HCT116 (cell line): ENCODE data around the gene LSS. TPM values are rescaled to one million over a fixed set of nuclear protein-coding genes. Genes with fewer than 3 reads are reported as not detected.

Source experiments
- ATAC-seq: fragments of 200-7000 bp; cut with Tn5 transposase; 2 replicates; pipeline ENCODE4 v1.9.1; 2020; ENCODE audit warnings: mild to moderate bottlenecking, moderate library complexity
- BruUV-seq: library from RNA; stranded (reverse); fragments of 400-500 nt; replicated peaks from 2 replicates; lab custom pipeline; 2021; lab: Mats Ljungman, UMichigan
- CTCF ChIA-PET: fragments of 300-600 bp; sonication (Branson Sonifier 250); formaldehyde crosslinking; loops from one replicate; lab custom pipeline; 2021; ENCODE audit warnings: antibody characterized with exemption; lab: Charles Lee
- POLR2A ChIA-PET: fragments of 300-600, 350-600 bp; sonication (Branson Sonifier 250); formaldehyde crosslinking; loops from one replicate; lab custom pipeline; 2021; ENCODE audit warnings: antibody characterized with exemption; lab: Charles Lee
- RAD21 ChIA-PET, 2 experiments: fragments of 300-600 bp; sonication (Branson Sonifier 250); formaldehyde crosslinking; loops; one replicate each; lab custom pipeline; 2023; ENCODE audit warnings: low total read pairs in 2 of 2; ENCODE audit not compliant: uncharacterized antibody in 2 of 2, unreplicated experiment in 2 of 2, low non-redundant PET in 1 of 2; lab: Charles Lee
- DNase-seq: peaks from one replicate; pipeline ENCODE4 v3.0.0-alpha.2; 2010; ENCODE audit warnings: low read depth, low spot score
- H2AFZ ChIP-seq: fragments of 200-600 bp; shearing (Covaris generic), sonication (generic); 2 replicates; pipeline ENCODE4 v1.6.1; 2017; ENCODE audit warnings: low read depth, mixed run types, mixed read lengths, antibody characterized with exemption, low read length; ENCODE audit not compliant: poor library complexity, severe bottlenecking
- H3K27ac ChIP-seq: 2 replicates; pipeline ENCODE4 v1.5.1; 2012; ENCODE audit warnings: low read depth, low read length
- H3K27me3 ChIP-seq: fragments of 200-600 bp; sonication (generic); 2 replicates; pipeline ENCODE4 v1.6.1; 2016; ENCODE audit warnings: mixed run types, low read length, mixed read lengths; ENCODE audit not compliant: insufficient read depth
- H3K36me3 ChIP-seq, 2 experiments: fragments of 200-500 bp in 1 of 2; fragments of 200-600 bp in 1 of 2; sonication (Bioruptor generic) in 1 of 2; sonication (generic) in 1 of 2; 2 replicates each; pipeline versions ENCODE4 v1.5.1 to v1.6.1; 2014 to 2016; ENCODE audit warnings: low read length in 2 of 2, inconsistent platforms in 1 of 2, mixed read lengths in 1 of 2, mixed run types in 1 of 2; ENCODE audit not compliant: insufficient read depth in 2 of 2, control insufficient read depth in 1 of 2
- H3K4me1 ChIP-seq, 2 experiments: fragments of 200-600 bp in 1 of 2; sonication (generic) in 1 of 2; 2 replicates each; pipeline versions ENCODE4 v1.5.1 to v1.6.1; 2012 to 2017; ENCODE audit warnings: low read length in 2 of 2, inconsistent platforms in 1 of 2, mild to moderate bottlenecking in 1 of 2, mixed read lengths in 1 of 2, mixed run types in 1 of 2, moderate library complexity in 1 of 2; ENCODE audit not compliant: insufficient read depth in 2 of 2, control insufficient read depth in 1 of 2
- H3K4me2 ChIP-seq: fragments of 200-600 bp; sonication (generic); 2 replicates; pipeline ENCODE4 v1.6.1; 2017; ENCODE audit warnings: mixed run types, low read length, mixed read lengths
- H3K4me3 ChIP-seq, 2 experiments: fragments of 200-600 bp in 1 of 2; sonication (generic) in 1 of 2; replicated peaks in 1 of 2; 2 replicates each; pipeline ENCODE4 v1.5.1; 2011 to 2016; ENCODE audit warnings: low read length in 2 of 2, control low read depth in 1 of 2, low read depth in 1 of 2, mild to moderate bottlenecking in 1 of 2, mixed read lengths in 1 of 2, mixed run types in 1 of 2
- H3K79me2 ChIP-seq: fragments of 200-600 bp; sonication (generic); 2 replicates; pipeline ENCODE4 v1.6.1; 2017; ENCODE audit warnings: mild to moderate bottlenecking, mixed run types, low read length, moderate library complexity, mixed read lengths; ENCODE audit not compliant: insufficient read depth
- H3K9ac ChIP-seq: fragments of 200-600 bp; sonication (generic); 2 replicates; pipeline ENCODE4 v1.6.1; 2016; ENCODE audit warnings: low read length, mixed read lengths
- H3K9me2 ChIP-seq: fragments of 200-600 bp; sonication (generic), shearing (Covaris generic); 2 replicates; pipeline ENCODE4 v1.6.1; 2017; ENCODE audit warnings: mixed run types, mild to moderate bottlenecking, moderate library complexity; ENCODE audit not compliant: insufficient read depth
- H3K9me3 ChIP-seq, 2 experiments: fragments of 200-500 bp in 1 of 2; fragments of 200-600 bp in 1 of 2; sonication (Bioruptor generic) in 1 of 2; sonication (generic) in 1 of 2; 2 replicates each; pipeline ENCODE4 v1.6.1; 2014 to 2017; ENCODE audit warnings: low read length in 2 of 2, mixed read lengths in 2 of 2, inconsistent platforms in 1 of 2, low read depth in 1 of 2, mild to moderate bottlenecking in 1 of 2, mixed run types in 1 of 2, moderate library complexity in 1 of 2; ENCODE audit not compliant: control insufficient read depth in 1 of 2, insufficient read depth in 1 of 2
- H4K20me1 ChIP-seq: fragments of 200-600 bp; sonication (generic), shearing (Covaris generic); 2 replicates; pipeline ENCODE4 v1.6.1; 2017; ENCODE audit warnings: mixed run types, mild to moderate bottlenecking, moderate library complexity; ENCODE audit not compliant: insufficient read depth
- CBX3 ChIP-seq: IDR thresholded peaks from 2 replicates; pipeline ENCODE4 v1.6.1; 2012; ENCODE audit warnings: low read depth
- CEBPB ChIP-seq: IDR thresholded peaks from 2 replicates; pipeline ENCODE4 v1.6.1; 2012; ENCODE audit warnings: low read depth
- EGR1 ChIP-seq: IDR thresholded peaks from 2 replicates; pipeline ENCODE4 v1.6.1; 2012; ENCODE audit warnings: low read depth
- ELF1 ChIP-seq: IDR thresholded peaks from 2 replicates; pipeline ENCODE4 v1.6.1; 2012; ENCODE audit warnings: low read depth, borderline replicate concordance
- EZH2 ChIP-seq: fragments of 200-600 bp; sonication (generic); IDR thresholded peaks from 2 replicates; pipeline ENCODE4 v1.6.1; 2017; ENCODE audit warnings: antibody characterized with exemption, mixed run types
- EZH2phosphoT487 ChIP-seq: fragments of 200-600 bp; IDR thresholded peaks from 2 replicates; pipeline ENCODE4 v1.6.1; 2018; ENCODE audit warnings: antibody characterized with exemption, borderline replicate concordance
- FOSL1 ChIP-seq: IDR thresholded peaks from 2 replicates; pipeline ENCODE4 v1.6.1; 2012; ENCODE audit warnings: low read depth
- JUND ChIP-seq: IDR thresholded peaks from 2 replicates; pipeline ENCODE4 v1.6.1; 2012
- SRF ChIP-seq: IDR thresholded peaks from 2 replicates; pipeline ENCODE4 v1.6.1; 2012; ENCODE audit warnings: low read depth
- TCF7L2 ChIP-seq: IDR thresholded peaks from 2 replicates; pipeline ENCODE4 v1.7.0; 2011; ENCODE audit warnings: borderline replicate concordance, inconsistent platforms; ENCODE audit not compliant: insufficient read depth, insufficient read length; ENCODE audit errors: extremely low read depth
- ZFX ChIP-seq: fragments of 450-650 bp; IDR thresholded peaks from 2 replicates; pipeline ENCODE4 v1.6.1; 2017
- ZNF274 ChIP-seq: fragments of 200-500 bp; sonication (Bioruptor generic); IDR thresholded peaks from 2 replicates; pipeline ENCODE4 v1.6.1; 2014; ENCODE audit warnings: mild to moderate bottlenecking, low read depth, low read length, inconsistent platforms
- intact Hi-C: fragments of 100-400 bp; cut with micrococcal nuclease; formaldehyde crosslinking; loops from 2 replicates; pipeline ENCODE4 v1.10.0; 2022
- total RNA-seq: library from RNA; stranded (reverse); gene quantifications from one replicate; pipeline ENCODE4 v1.2.1, GENCODE V29; 2021; ENCODE audit not compliant: unreplicated experiment
- TF ChIP-seq, protein P1 (sequence below): IDR thresholded peaks from 2 replicates; pipeline ENCODE4 v1.6.1; 2011; ENCODE audit warnings: mild to moderate bottlenecking, low read length, moderate library complexity; ENCODE audit not compliant: insufficient replicate concordance; ENCODE audit errors: extremely low read depth
- TF ChIP-seq, protein P2 (sequence below): IDR thresholded peaks from 2 replicates; pipeline ENCODE4 v1.6.1; 2012
- TF ChIP-seq, protein P3 (sequence below), 3 experiments: fragments of 200-600 bp in 1 of 3; sonication (generic) in 1 of 3; IDR thresholded peaks in 2 of 3; conservative IDR thresholded peaks in 1 of 3; 2 replicates each; pipeline ENCODE4 v1.5.1; 2012 to 2017; ENCODE audit warnings: low read depth in 2 of 3, low read length in 2 of 3, antibody characterized with exemption in 1 of 3, borderline replicate concordance in 1 of 3, control low read depth in 1 of 3, mild to moderate bottlenecking in 1 of 3, mixed read lengths in 1 of 3, mixed run types in 1 of 3, moderate library complexity in 1 of 3; ENCODE audit not compliant: insufficient read depth in 1 of 3
- TF ChIP-seq, protein P4 (sequence below): IDR thresholded peaks from 2 replicates; pipeline ENCODE4 v1.6.1; 2012; ENCODE audit warnings: low read depth
- TF ChIP-seq, protein P5 (sequence below): IDR thresholded peaks from 2 replicates; pipeline ENCODE4 v1.6.1; 2012

Gene LSS
- total RNA-seq, 1 experiment from 2014 or later: 44.7 TPM

DNA sequence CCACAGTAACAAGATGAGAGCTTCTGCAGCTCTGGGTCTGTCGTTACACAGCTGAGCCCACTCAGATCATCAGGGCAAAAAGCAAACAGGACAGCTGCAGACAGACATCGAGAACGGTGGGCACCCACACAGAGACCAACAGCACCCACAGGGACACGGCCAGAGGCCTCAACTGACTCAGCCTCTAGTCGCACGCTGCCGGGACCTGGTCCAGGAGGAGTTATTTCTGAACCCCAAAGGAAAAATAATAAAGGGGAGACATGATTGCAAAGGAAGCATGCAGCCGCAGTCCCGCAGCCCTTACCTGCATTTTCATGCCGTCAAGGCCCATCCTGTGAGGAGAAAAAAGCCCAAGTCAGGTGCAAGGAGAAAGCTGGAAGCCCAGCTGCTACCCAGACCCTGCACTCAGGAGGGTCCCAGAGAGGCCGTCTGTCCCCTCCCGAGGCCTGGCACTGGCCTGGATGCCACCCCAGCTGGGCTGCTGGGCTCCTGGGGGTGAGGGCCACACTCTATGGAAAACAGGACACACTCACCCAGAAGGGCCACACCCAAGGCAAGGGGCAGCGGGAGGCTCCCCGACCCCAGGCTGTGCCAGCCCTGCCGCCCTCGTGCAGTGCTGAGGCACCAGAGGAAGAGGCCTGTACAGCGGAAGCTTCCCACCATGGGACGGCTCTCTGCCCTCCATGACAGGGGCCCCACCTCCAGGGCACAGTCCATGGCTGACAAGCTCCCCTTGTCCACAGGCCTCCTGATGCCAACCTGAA is 15.7 kb downstream of the LSS start:
- H3K27me3 ChIP-seq: no peaks in the 10 kb centered on the region
- TF ChIP-seq ZFX (no peak), ZNF274 (no peak), SRF (no peak), EZH2phosphoT487 (no peak), TCF7L2 (no peak), CBX3 (no peak), EZH2 (no peak), FOSL1 (no peak), ELF1 (no peak), JUND (no peak), CEBPB (no peak), EGR1 (no peak)
- TF ChIP-seq, protein P1, sequence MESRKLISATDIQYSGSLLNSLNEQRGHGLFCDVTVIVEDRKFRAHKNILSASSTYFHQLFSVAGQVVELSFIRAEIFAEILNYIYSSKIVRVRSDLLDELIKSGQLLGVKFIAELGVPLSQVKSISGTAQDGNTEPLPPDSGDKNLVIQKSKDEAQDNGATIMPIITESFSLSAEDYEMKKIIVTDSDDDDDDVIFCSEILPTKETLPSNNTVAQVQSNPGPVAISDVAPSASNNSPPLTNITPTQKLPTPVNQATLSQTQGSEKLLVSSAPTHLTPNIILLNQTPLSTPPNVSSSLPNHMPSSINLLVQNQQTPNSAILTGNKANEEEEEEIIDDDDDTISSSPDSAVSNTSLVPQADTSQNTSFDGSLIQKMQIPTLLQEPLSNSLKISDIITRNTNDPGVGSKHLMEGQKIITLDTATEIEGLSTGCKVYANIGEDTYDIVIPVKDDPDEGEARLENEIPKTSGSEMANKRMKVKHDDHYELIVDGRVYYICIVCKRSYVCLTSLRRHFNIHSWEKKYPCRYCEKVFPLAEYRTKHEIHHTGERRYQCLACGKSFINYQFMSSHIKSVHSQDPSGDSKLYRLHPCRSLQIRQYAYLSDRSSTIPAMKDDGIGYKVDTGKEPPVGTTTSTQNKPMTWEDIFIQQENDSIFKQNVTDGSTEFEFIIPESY: no peak
- TF ChIP-seq, protein P2, sequence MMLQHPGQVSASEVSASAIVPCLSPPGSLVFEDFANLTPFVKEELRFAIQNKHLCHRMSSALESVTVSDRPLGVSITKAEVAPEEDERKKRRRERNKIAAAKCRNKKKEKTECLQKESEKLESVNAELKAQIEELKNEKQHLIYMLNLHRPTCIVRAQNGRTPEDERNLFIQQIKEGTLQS: no peak
- TF ChIP-seq, protein P3, sequence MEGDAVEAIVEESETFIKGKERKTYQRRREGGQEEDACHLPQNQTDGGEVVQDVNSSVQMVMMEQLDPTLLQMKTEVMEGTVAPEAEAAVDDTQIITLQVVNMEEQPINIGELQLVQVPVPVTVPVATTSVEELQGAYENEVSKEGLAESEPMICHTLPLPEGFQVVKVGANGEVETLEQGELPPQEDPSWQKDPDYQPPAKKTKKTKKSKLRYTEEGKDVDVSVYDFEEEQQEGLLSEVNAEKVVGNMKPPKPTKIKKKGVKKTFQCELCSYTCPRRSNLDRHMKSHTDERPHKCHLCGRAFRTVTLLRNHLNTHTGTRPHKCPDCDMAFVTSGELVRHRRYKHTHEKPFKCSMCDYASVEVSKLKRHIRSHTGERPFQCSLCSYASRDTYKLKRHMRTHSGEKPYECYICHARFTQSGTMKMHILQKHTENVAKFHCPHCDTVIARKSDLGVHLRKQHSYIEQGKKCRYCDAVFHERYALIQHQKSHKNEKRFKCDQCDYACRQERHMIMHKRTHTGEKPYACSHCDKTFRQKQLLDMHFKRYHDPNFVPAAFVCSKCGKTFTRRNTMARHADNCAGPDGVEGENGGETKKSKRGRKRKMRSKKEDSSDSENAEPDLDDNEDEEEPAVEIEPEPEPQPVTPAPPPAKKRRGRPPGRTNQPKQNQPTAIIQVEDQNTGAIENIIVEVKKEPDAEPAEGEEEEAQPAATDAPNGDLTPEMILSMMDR (IDR thresholded peaks at IDR 0.05 in 2 of 3, conservative IDR thresholded peaks at IDR 0.05 in 1 of 3; ENCODE audit: borderline replicate concordance in 1 of 3, insufficient read depth in 1 of 3, low read depth in 2 of 3, low read length in 2 of 3): no peak
- TF ChIP-seq, protein P4, sequence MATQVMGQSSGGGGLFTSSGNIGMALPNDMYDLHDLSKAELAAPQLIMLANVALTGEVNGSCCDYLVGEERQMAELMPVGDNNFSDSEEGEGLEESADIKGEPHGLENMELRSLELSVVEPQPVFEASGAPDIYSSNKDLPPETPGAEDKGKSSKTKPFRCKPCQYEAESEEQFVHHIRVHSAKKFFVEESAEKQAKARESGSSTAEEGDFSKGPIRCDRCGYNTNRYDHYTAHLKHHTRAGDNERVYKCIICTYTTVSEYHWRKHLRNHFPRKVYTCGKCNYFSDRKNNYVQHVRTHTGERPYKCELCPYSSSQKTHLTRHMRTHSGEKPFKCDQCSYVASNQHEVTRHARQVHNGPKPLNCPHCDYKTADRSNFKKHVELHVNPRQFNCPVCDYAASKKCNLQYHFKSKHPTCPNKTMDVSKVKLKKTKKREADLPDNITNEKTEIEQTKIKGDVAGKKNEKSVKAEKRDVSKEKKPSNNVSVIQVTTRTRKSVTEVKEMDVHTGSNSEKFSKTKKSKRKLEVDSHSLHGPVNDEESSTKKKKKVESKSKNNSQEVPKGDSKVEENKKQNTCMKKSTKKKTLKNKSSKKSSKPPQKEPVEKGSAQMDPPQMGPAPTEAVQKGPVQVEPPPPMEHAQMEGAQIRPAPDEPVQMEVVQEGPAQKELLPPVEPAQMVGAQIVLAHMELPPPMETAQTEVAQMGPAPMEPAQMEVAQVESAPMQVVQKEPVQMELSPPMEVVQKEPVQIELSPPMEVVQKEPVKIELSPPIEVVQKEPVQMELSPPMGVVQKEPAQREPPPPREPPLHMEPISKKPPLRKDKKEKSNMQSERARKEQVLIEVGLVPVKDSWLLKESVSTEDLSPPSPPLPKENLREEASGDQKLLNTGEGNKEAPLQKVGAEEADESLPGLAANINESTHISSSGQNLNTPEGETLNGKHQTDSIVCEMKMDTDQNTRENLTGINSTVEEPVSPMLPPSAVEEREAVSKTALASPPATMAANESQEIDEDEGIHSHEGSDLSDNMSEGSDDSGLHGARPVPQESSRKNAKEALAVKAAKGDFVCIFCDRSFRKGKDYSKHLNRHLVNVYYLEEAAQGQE: no peak
- TF ChIP-seq, protein P5, sequence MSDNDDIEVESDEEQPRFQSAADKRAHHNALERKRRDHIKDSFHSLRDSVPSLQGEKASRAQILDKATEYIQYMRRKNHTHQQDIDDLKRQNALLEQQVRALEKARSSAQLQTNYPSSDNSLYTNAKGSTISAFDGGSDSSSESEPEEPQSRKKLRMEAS: no peak
- H3K9me2 ChIP-seq: no peaks in the 10 kb centered on the region
- ATAC-seq: no peak
- H3K9me3 ChIP-seq: no peaks in the 10 kb centered on the region
- no peak overlapping the region for H3K4me3 ChIP-seq
- BruUV-seq: no TSS peak
- H3K27ac ChIP-seq: no peak overlapping the region
- no peak overlapping the region for H3K4me2 ChIP-seq
- ChIA-PET CTCF (no interaction called here), RAD21 (no interaction called here), POLR2A (no interaction called here)
- intact Hi-C loops: loop anchor here (5.0 kb wide), 2 partner anchors 66 to 241 kb away; no protein-coding TSS in a partner anchor
- H3K4me1 ChIP-seq: no peaks in the 10 kb centered on the region
- no peak for DNase-seq
- H3K9ac ChIP-seq: no peak overlapping the region
- H2AFZ ChIP-seq: no peak overlapping the region
- no peaks in the 10 kb centered on the region for H3K36me3 ChIP-seq
- H3K79me2 ChIP-seq: no peaks in the 10 kb centered on the region
- H4K20me1 ChIP-seq: no peaks in the 10 kb centered on the region
